BLaER1 (cell line): ENCODE data around the gene ACTR5.
A peak's percentile ranks its signal among the peaks of the same experiment; 100 is the strongest.

ENCODE experiments used
- H3K27ac ChIP-seq: shearing (Covaris generic); formaldehyde crosslinking; 2 replicates; pipeline ENCODE4 v1.8.1; 2022
- H3K27me3 ChIP-seq: shearing (Covaris generic); formaldehyde crosslinking; 2 replicates; pipeline ENCODE4 v1.8.1; 2022
- H3K36me3 ChIP-seq: shearing (Covaris generic); formaldehyde crosslinking; 2 replicates; pipeline ENCODE4 v1.8.1; 2022
- H3K4me1 ChIP-seq: shearing (Covaris generic); formaldehyde crosslinking; 2 replicates; pipeline ENCODE4 v1.8.1; 2022
- H3K4me2 ChIP-seq: shearing (Covaris generic); formaldehyde crosslinking; 2 replicates; pipeline ENCODE4 v1.8.1; 2022
- H3K4me3 ChIP-seq: shearing (Covaris generic); formaldehyde crosslinking; 2 replicates; pipeline ENCODE4 v1.8.1; 2022
- H3K9ac ChIP-seq: shearing (Covaris generic); formaldehyde crosslinking; 2 replicates; pipeline ENCODE4 v1.8.1; 2022
- H3K9me3 ChIP-seq: shearing (Covaris generic); formaldehyde crosslinking; 2 replicates; pipeline ENCODE4 v1.8.1; 2022
- H4K20me1 ChIP-seq: shearing (Covaris generic); formaldehyde crosslinking; 2 replicates; pipeline ENCODE4 v1.8.1; 2022
- Cebpa-rat ChIP-seq: shearing (Covaris generic); IDR thresholded peaks from 2 replicates; pipeline ENCODE4 v1.8.1; 2022

The ACTR5 gene

DNA sequence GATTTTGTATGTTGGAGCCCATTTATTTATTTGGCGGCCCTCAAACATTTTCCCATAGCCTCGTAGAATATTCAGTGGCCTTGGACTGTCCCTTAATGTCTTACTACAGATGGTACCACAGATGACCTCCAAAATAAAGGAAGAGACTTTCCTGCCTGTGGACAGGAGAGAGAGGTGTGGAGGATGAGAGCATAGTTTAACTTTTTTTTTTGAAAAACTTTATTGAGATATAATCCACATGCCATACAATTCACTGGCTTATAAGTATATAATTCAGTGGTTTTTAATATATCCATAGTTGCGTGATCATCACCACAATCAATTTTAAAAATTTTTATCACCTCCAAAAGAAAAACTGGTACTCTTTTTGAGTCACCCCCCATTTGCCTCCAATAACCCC, 52.6 kb downstream of the ACTR5 start:
- H3K4me3 ChIP-seq, result no peak overlapping the region

DNA sequence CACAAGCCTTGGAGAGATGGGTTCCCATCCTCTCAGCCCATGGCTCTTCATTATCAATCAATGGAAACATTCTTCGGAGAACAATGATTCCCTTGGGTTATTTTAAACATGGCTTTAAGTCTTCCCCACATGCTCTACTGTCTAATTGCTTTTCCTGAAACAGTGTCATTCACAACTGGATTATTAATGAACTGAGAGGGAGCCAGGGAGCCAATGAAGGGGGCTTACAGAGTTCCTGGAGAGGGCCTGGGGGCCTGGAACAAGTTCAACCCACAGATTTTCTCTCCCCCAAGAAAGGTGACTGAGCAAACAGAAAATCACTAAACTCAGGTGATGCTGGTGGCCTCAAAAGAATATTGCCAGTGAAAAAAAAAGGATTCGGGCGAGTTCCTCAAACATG, 56.0 kb downstream of the ACTR5 start:
- H3K27ac ChIP-seq, result peak overlapping the region; percentile 94
- H3K9ac ChIP-seq, result peak overlapping the region; percentile 87
- peak overlapping the region; percentile 93 for H3K4me2 ChIP-seq

More for the DNA sequence above, 52.6 kb downstream of the ACTR5 start:
- Histone ChIP-seq H3K9me3 (no peaks in the 10 kb centered on the region), H3K9ac (no peak overlapping the region), H3K4me2 (no peak overlapping the region), H3K27ac (no peak overlapping the region), H4K20me1 (no peaks in the 10 kb centered on the region), H3K4me1 (peaks cover 25% of the 10 kb centered on the region), H3K36me3 (no peaks in the 10 kb centered on the region), H3K27me3 (no peaks in the 10 kb centered on the region)
- TF ChIP-seq Cebpa-rat, result no peak

DNA sequence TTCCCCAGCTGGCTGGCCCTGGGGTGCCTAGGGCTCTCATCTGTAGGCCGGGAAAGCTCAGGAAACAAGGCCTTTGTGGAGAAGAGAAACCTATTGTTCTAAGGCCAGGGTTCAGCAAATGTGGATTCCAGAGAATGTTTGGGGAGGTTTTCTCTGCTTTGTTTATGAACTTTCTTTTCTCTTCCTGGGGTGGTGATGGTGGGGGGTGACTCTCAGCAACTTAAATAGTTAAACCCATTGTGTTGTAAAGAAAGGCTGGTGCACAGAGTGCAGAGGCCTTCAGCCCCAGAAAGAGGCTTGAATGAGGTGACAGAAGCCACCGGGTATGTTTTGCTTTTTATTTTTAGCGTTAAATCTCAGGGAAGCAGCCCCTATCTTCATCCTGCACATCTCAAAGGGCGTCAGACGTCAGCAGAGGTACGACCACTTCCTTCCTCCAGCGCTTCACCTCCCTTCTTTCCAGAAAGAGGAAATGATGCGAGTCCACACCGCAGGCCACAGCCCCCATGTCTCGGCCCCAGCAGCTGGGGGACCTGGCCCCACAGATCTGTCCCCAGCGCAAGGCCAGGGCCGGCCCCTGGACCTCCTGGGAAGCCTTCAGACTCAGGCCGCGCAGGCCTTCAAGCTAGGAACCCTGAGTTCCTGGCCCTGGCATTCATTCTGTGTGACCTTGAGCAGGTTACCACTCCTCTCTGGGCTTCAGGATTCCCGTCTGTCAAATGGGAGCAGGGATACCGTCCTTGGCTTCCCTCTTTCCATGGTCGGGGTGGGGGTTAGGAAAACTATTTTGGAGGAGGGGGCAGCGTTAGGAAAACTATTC, 56.6 kb downstream of the ACTR5 start:
- H3K27me3 ChIP-seq, result no peaks in the 10 kb centered on the region
- peak overlapping the region; percentile 93 for H3K4me2 ChIP-seq
- peak overlapping the region; percentile 91 for H3K4me3 ChIP-seq
- no peaks in the 10 kb centered on the region for H3K9me3 ChIP-seq
- H3K27ac ChIP-seq, result peak overlapping the region; percentile 94
- no peaks in the 10 kb centered on the region for H3K36me3 ChIP-seq
- H4K20me1 ChIP-seq, result peaks cover 14% of the 10 kb centered on the region; the same call in 1 of the 2 replicates
- H3K9ac ChIP-seq, result peak overlapping the region; percentile 87
- TF ChIP-seq Cebpa-rat, result no peak
- peaks cover 57% of the 10 kb centered on the region for H3K4me1 ChIP-seq

More for the DNA sequence above, 56.0 kb downstream of the ACTR5 start:
- H3K36me3 ChIP-seq, result no peaks in the 10 kb centered on the region
- peaks cover 7% of the 10 kb centered on the region; the same call in 1 of the 2 replicates for H4K20me1 ChIP-seq
- no peak overlapping the region for H3K4me3 ChIP-seq
- H3K9me3 ChIP-seq, result no peaks in the 10 kb centered on the region
- peaks cover 53% of the 10 kb centered on the region for H3K4me1 ChIP-seq
- no peaks in the 10 kb centered on the region for H3K27me3 ChIP-seq
- no peak for TF ChIP-seq Cebpa-rat

DNA sequence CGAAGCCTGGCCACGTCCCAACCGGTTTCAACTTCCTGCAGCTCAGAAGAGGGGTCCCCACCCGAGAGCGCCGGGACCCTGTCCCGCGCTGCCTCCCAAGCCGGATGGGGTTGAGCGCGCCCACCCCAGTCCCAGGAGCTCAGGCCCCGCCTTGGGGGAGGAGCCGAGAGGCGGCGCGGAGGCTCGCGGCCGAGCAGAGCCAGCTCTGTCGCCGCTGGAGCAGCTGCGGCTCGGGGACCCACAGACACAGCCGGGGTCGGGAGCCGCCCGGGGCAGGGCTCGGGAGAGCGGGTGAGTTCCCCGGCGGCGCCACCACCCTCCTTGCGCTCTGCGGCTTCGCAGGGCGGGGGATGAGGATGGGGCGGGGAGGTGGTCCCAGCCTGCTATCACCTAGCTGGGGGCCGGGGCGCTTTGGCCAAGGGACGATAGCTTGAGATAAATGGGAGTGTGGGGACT, 57.3 kb downstream of the ACTR5 start, which contains the start of gene PPP1R16B:
Gene PPP1R16B, plus strand, starts transcription at position 196 of the 456 bp plus-strand sequence. CDS start 30,229 bp downstream, outside the sequence.
- no peak for TF ChIP-seq Cebpa-rat
- Histone ChIP-seq H3K36me3 (no peaks in the 10 kb centered on the region), H3K27ac (peak within 1 kb of the TSS; percentile 94), H3K4me3 (peak within 1 kb of the TSS; percentile 91), H3K4me2 (peak within 1 kb of the TSS; percentile 93), H3K9me3 (no peaks in the 10 kb centered on the region), H3K27me3 (no peaks in the 10 kb centered on the region), H3K9ac (peak within 1 kb of the TSS; percentile 87), H3K4me1 (peaks cover 64% of the 10 kb centered on the region), H4K20me1 (peaks cover 20% of the 10 kb centered on the region; the same call in 1 of the 2 replicates)

DNA sequence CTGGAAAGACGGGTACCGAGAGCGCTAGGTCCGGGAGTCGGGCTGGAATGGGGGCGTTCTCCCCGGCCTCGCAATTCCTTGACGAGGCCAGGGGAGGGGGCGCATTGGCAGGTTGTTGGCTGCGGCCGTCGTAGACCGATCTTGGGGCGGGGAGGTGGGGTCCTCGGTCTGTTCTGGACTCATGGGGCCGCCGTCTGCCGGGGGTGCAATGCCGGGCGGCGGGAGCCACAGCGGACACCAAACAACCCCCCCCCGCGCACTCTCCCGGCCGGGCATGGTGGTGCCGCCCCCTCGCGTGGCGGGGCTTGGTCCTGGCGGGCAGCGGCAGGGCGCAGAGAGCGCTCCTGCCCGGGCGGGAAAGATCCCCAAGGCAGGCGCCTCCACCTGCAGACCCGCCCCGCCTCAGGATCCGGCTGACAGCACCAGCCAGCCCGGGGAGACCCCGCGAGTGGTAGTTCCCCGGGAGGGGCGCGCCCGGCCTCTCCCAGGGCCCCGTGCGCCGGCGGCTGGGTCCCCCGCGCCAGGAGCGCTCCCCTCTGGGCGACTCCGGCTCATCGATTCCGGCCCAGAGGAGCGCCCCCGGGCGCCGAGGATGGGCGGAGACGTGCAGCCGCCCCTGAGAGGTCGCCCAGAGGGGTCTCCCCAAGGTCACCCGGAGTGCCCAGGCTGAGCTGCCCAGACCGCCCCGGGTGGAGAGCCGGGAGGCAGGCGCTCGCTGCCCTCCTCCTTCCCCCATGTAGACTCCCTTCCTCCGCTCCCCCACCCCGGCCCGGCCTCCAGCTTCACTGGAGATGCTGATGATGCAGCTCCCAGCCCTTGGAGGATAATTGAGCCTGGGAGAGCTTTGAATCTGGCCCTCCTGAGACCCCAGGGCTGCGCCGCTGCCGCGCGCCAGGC, 57.9 kb downstream of the ACTR5 start:
- peaks cover 22% of the 10 kb centered on the region; the same call in 1 of the 2 replicates for H4K20me1 ChIP-seq
- H3K36me3 ChIP-seq, result no peaks in the 10 kb centered on the region
- peaks cover 70% of the 10 kb centered on the region for H3K4me1 ChIP-seq
- peak overlapping the region; percentile 93 for H3K4me2 ChIP-seq
- peak overlapping the region; percentile 91 for H3K4me3 ChIP-seq
- no peaks in the 10 kb centered on the region for H3K9me3 ChIP-seq
- peak overlapping the region; percentile 94 for H3K27ac ChIP-seq
- TF ChIP-seq Cebpa-rat, result no peak
- H3K27me3 ChIP-seq, result no peaks in the 10 kb centered on the region
- H3K9ac ChIP-seq, result peak overlapping the region; percentile 87

DNA sequence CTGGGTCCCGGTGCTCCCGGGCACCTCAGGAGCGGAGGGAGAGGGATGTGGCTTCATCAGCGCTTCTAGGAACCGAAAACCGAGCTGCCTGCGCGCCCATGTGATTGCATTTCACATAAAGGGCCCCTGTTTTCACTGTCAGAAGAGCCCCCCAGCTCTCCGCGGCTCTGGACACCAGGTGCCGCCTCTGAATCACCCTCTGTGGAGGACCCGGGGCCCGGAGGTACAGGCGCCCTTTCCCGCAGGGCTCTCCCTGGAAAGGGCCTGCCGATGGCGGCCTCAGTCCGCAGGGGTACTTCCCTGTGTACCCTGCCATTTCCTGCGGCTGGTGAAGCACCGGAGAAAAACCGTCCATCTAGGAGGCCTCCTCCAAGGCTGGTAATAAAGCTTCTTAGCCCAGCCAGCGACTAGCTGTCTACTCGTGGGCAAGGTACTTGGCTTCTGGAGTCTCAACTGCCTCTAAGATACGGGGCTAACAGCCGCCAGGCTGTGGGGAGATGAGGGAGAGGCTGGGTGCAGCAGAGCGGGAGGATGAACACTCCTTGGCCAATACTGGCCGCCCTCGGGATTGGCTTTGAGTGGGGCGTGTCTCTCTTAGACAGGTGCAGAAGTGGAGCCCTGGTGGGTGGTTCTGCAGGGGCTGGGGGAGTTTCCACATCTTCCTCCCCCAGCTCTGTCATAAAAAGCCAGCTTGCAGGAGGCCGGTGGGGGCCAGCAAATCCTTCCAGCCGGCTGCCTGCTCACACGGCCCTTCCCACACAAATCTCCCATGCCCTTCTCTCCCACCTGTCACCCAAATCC, 58.8 kb downstream of the ACTR5 start:
- Histone ChIP-seq H3K27me3 (no peaks in the 10 kb centered on the region), H3K4me3 (peak overlapping the region; percentile 91), H3K4me1 (peaks cover 79% of the 10 kb centered on the region), H3K4me2 (peak overlapping the region; percentile 93), H3K9me3 (no peaks in the 10 kb centered on the region), H3K36me3 (no peaks in the 10 kb centered on the region), H4K20me1 (peaks cover 30% of the 10 kb centered on the region), H3K27ac (peak overlapping the region; percentile 94), H3K9ac (peak overlapping the region; percentile 87)
- TF ChIP-seq Cebpa-rat, result no peak

DNA sequence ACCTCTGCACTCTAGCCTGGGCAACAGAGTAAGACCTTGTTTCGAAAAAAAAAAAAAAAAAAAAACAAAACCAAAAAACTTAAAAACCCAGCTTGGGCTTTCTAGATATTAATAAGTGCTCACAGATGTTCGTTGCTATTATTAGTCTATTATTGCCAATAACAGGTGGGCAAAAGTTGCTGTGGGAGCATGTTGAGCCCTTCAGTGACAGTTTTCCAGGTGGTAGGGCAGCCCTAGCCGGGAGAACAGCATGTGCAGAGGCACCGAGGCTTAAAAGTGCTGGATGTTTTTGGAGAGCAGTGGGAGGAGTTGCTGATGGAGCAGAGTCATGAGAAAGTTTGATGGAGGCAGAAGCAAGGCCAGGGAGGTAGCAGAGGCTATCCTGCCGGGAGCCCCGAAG, 61.7 kb downstream of the ACTR5 start:
- Histone ChIP-seq H3K4me2 (peak overlapping the region; percentile 93), H3K27ac (no peak overlapping the region; the same call in 1 of the 2 replicates), H3K36me3 (no peaks in the 10 kb centered on the region), H4K20me1 (peaks cover 42% of the 10 kb centered on the region), H3K4me1 (peaks cover 78% of the 10 kb centered on the region), H3K27me3 (no peaks in the 10 kb centered on the region), H3K4me3 (no peak overlapping the region), H3K9me3 (no peaks in the 10 kb centered on the region), H3K9ac (no peak overlapping the region)
- no peak for TF ChIP-seq Cebpa-rat

DNA sequence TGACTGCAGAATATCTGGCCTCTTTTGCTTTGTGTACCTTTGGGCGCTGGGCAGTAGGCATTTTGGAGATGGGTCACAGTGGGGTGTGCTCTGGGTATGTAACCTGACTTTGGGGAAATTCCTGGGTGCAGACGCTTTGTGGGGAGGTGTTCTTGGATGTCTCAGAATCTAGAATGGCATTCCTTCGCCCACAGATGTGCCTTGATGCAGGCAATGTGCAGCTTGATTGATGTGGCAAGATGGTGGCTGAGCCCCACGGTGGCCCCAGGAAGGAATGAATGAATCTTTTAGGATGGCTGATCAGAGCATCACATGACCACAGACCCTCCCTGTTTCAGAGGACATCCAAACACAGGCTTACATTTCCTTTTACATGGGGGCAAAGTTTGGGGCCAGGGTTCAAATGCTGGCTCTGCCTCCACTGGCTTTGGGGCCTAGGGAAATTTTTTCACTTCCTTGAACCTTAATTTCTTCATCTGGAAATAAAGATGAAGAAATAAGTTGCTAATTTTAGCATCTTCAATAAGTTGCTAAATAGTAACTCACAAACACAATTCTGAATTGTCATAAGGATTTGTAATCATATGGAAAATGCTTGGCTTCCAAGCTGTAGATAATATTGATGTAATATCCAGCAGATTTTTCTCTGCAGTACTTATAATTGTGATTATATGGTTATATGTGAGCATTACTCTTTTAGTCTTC, 62.8 kb downstream of the ACTR5 start:
- Histone ChIP-seq H3K4me1 (peaks cover 73% of the 10 kb centered on the region), H4K20me1 (peaks cover 42% of the 10 kb centered on the region), H3K27ac (peak overlapping the region; percentile 72), H3K4me2 (peak overlapping the region; percentile 93), H3K36me3 (no peaks in the 10 kb centered on the region), H3K4me3 (no peak overlapping the region), H3K9ac (no peak overlapping the region), H3K27me3 (no peaks in the 10 kb centered on the region), H3K9me3 (peaks cover 2% of the 10 kb centered on the region; the same call in 1 of the 2 replicates)
- no peak for TF ChIP-seq Cebpa-rat
